ENCODE data around the gene VIT. TPM values are rescaled to one million over a fixed set of nuclear protein-coding genes. Genes with fewer than 3 reads are reported as not detected.
A peak's percentile ranks its signal among the peaks of the same experiment; 100 is the strongest.
"Not testable (repeated sequence)": the region's sequence is repeated elsewhere in the genome, so short reads cannot be mapped to it uniquely, and the experiment has no call there.

Gene VIT
- total RNA-seq, 1 donor from 2014 or later: not detected

GRCh38 chr2:36677386-36677785, 19.1 kb upstream of the VIT start:
- ATAC-seq (no peak), DNase-seq (ENCODE audit: low spot score) (no peak)

- DNase-seq (ENCODE audit: low spot score): no peak
- no peak for ATAC-seq
These were observed 18.4 kb upstream of the VIT start for GRCh38 chr2:36677996-36678605.

GRCh38 chr2:36678856-36679255, 17.7 kb upstream of the VIT start:
- ATAC-seq (no peak), DNase-seq (ENCODE audit: low spot score) (no peak)

- ATAC-seq: no peak
- DNase-seq (ENCODE audit: low spot score): no peak
These were observed 16.5 kb upstream of the VIT start for GRCh38 chr2:36680012-36680411.

- DNase-seq (ENCODE audit: low spot score): no peak
- no peak for ATAC-seq
These were observed 13.9 kb upstream of the VIT start for GRCh38 chr2:36682562-36682961.

- DNase-seq (ENCODE audit: low spot score) (no peak), ATAC-seq (no peak)
These were observed 13.5 kb upstream of the VIT start for GRCh38 chr2:36683002-36683401.

- not testable (repeated sequence) for DNase-seq (ENCODE audit: low spot score); ATAC-seq
These were observed 8.2 kb upstream of the VIT start for GRCh38 chr2:36688291-36688690.

- DNase-seq (ENCODE audit: low spot score); ATAC-seq: not testable (repeated sequence)
These were observed 7.5 kb upstream of the VIT start for GRCh38 chr2:36689013-36689412.

GRCh38 chr2:36692121-36692520, 4.4 kb upstream of the VIT start:
- no peak for DNase-seq (ENCODE audit: low spot score)
- ATAC-seq: no peak

- ATAC-seq (no peak), DNase-seq (ENCODE audit: low spot score) (no peak)
These were observed 2.7 kb upstream of the VIT start for GRCh38 chr2:36693825-36694224.

GRCh38 chr2:36695746-36696415, 626 bp upstream of the VIT start:
- ATAC-seq (no peak), DNase-seq (ENCODE audit: low spot score) (no peak)

- no peak for DNase-seq (ENCODE audit: low spot score)
- ATAC-seq: no peak
These were observed 1.0 kb downstream of the VIT start for GRCh38 chr2:36697424-36698066.

- no peak for DNase-seq (ENCODE audit: low spot score)
- peak; percentile 44 for ATAC-seq
These were observed 2.5 kb downstream of the VIT start for GRCh38 chr2:36698993-36699392.

- no peak for DNase-seq (ENCODE audit: low spot score)
These were observed 3.8 kb downstream of the VIT start for GRCh38 chr2:36700311-36700710.

GRCh38 chr2:36701391-36701795, 4.9 kb downstream of the VIT start:
- no peak for DNase-seq (ENCODE audit: low spot score)
- ATAC-seq: no peak

More at GRCh38 chr2:36700311-36700710, 3.8 kb downstream of the VIT start:
- ATAC-seq: no peak

GRCh38 chr2:36701918-36702317, 5.4 kb downstream of the VIT start:
- ATAC-seq (no peak), DNase-seq (ENCODE audit: low spot score) (no peak)

GRCh38 chr2:36702781-36703180, 6.3 kb downstream of the VIT start:
- ATAC-seq (no peak), DNase-seq (ENCODE audit: low spot score) (no peak)

- ATAC-seq: no peak
- no peak for DNase-seq (ENCODE audit: low spot score)
These were observed 8.1 kb downstream of the VIT start for GRCh38 chr2:36704475-36705150.

- DNase-seq (ENCODE audit: low spot score) (no peak), ATAC-seq (no peak)
These were observed 9.0 kb downstream of the VIT start for GRCh38 chr2:36705326-36706020.

GRCh38 chr2:36706021-36706876, 9.7 kb downstream of the VIT start:
- DNase-seq (ENCODE audit: low spot score) (no peak), ATAC-seq (no peak)
